Upper lobe of left lung (tissue), 6 donors: Measurements from ENCODE around the gene TARDBP. TPM values are rescaled to one million over a fixed set of nuclear protein-coding genes. Genes with fewer than 3 reads are reported as not detected.
"Not testable (repeated sequence)": the region's sequence is repeated elsewhere in the genome, so short reads cannot be mapped to it uniquely, and the experiment has no call there.

Source experiments
- ATAC-seq, 2 donors: fragments of 200-7000 bp; cut with Tn5 transposase; one replicate each; pipeline ENCODE4 v1.9.1; 2022; ENCODE audit warnings: mild to moderate bottlenecking in 2 of 2, moderate library complexity in 2 of 2; ENCODE audit not compliant: low FRiP score in 2 of 2
- DNase-seq, 2 donors: peaks; one replicate each; pipeline ENCODE4 v3.0.0-alpha.2; 2019 to 2020
- H3K27ac ChIP-seq, 4 donors: fragments of 200-600 bp; sonication (generic); one replicate each; pipeline ENCODE4 v1.5.1; 2016 to 2019
- H3K27me3 ChIP-seq, 4 donors: fragments of 200-600 bp; sonication (generic); one replicate each; pipeline ENCODE4 v1.5.1; 2017 to 2019
- H3K36me3 ChIP-seq, 4 donors: fragments of 200-600 bp; sonication (generic); one replicate each; pipeline ENCODE4 v1.5.1; 2016 to 2019
- H3K4me1 ChIP-seq, 4 donors: fragments of 200-600 bp; sonication (generic); one replicate each; pipeline ENCODE4 v1.5.1; 2018 to 2019
- H3K4me3 ChIP-seq, 4 donors: fragments of 200-600 bp; sonication (generic); one replicate each; pipeline ENCODE4 v1.5.1; 2017 to 2019; ENCODE audit warnings: mild to moderate bottlenecking in 2 of 4, moderate library complexity in 1 of 4
- H3K9me3 ChIP-seq, 4 donors: fragments of 200-600 bp; sonication (generic); one replicate each; pipeline ENCODE4 v1.5.1; 2018 to 2019
- CTCF ChIP-seq, 6 experiments: fragments of 450-650 bp in 4 of 6; fragments of 200-600 bp in 2 of 6; sonication (generic) in 2 of 6; IDR thresholded peaks; one replicate each; pipeline ENCODE4 v1.5.1; 2016 to 2019; ENCODE audit warnings: antibody characterized with exemption in 6 of 6
- EP300 ChIP-seq, 4 donors: sonication (generic); formaldehyde crosslinking; IDR thresholded peaks; one replicate each; pipeline ENCODE4 v1.5.1; 2017; ENCODE audit warnings: antibody characterized with exemption in 4 of 4, control low read depth in 2 of 4
- POLR2A ChIP-seq, 4 donors: fragments of 450-650 bp; IDR thresholded peaks; one replicate each; pipeline ENCODE4 v1.5.1; 2016 to 2017; ENCODE audit warnings: antibody characterized with exemption in 4 of 4, mild to moderate bottlenecking in 2 of 4
- POLR2AphosphoS5 ChIP-seq, 2 donors: sonication (generic); formaldehyde crosslinking; IDR thresholded peaks; one replicate each; pipeline ENCODE4 v1.5.1; 2017; ENCODE audit warnings: antibody characterized with exemption in 2 of 2
- WGBS, 2 donors: methylation state at CpG; one replicate each; pipeline ENCODE4 v1.1.5; 2017 to 2018; 5-methylcytosine and 5-hydroxymethylcytosine counted together
- total RNA-seq, 6 donors: library from RNA; depleted of rRNA in 4 of 6; stranded (reverse); fragments of >200 nt in 4 of 6; gene quantifications; one replicate each; pipeline versions ENCODE4 v1.1.0 to v1.2.1, GENCODE V29; 2016 to 2021
- donor health status: DM: no; HTN: no; CAD: no; lungs with moderate emphysema.
- donor health status: DM: no; HTN: yes; CAD: no; lungs with severe emphysema.

The TARDBP gene
- total RNA-seq, 6 donors from 2014 or later = 108 to 388 (median 138) TPM

GRCh38 chr1:10986525-10986890, 25.9 kb upstream of the TARDBP start:
- Histone ChIP-seq H3K27me3 (no peaks in the 10 kb centered on the region), H3K27ac (no peak overlapping the region), H3K4me3 (no peak overlapping the region), H3K36me3 (no peaks in the 10 kb centered on the region), H3K4me1 (no peaks in the 10 kb centered on the region), H3K9me3 (no peaks in the 10 kb centered on the region)
- 51 to 56% methylated on average over 7 of the region's 7 CpGs for WGBS, 2 donors
- no peak for TF ChIP-seq POLR2A (IDR thresholded peaks at IDR 0.05)
- no peak for TF ChIP-seq CTCF (IDR thresholded peaks at IDR 0.05)
- no peak for DNase-seq
- ATAC-seq = no peak

- no peak for ATAC-seq
- 77 to 86% methylated on average over 4 of the region's 4 CpGs for whole genome bisulfite sequencing, 2 donors
- no peak for TF ChIP-seq POLR2AphosphoS5 (IDR thresholded peaks at IDR 0.05)
- no peak for TF ChIP-seq POLR2A (IDR thresholded peaks at IDR 0.05)
- no peak for TF ChIP-seq EP300 (IDR thresholded peaks at IDR 0.05)
- no peak for TF ChIP-seq CTCF (IDR thresholded peaks at IDR 0.05)
- H3K27me3 ChIP-seq = no peaks in the 10 kb centered on the region
- no peak overlapping the region for H3K27ac ChIP-seq
- H3K4me1 ChIP-seq = no peaks in the 10 kb centered on the region
- no peak for DNase-seq
- no peaks in the 10 kb centered on the region for H3K9me3 ChIP-seq
- no peak overlapping the region for H3K4me3 ChIP-seq
- H3K36me3 ChIP-seq = no peaks in the 10 kb centered on the region
These were observed 24.5 kb upstream of the TARDBP start for GRCh38 chr1:10987840-10988417.

DNA sequence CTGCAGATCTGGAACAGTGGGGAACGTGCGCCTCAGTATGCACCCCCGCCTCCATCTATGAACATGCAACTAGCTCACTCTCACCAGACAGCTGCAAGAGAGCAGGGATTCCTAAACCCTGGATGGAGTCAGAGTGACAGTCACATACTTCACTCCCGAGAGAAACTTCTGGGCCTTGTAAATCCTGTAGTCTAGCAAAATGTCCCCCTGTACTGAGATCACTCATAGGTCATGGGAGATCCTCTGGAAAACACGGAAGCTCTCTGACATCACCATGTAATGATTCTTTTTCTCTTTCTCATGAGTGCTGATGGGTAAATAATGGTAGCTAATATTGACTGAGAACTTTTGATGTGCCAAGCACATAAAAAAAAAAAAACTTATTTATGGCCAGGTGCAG, 23.4 kb upstream of the TARDBP start:
- Histone ChIP-seq H3K36me3 (no peaks in the 10 kb centered on the region), H3K27me3 (no peaks in the 10 kb centered on the region), H3K4me3 (no peak overlapping the region), H3K27ac (no peak overlapping the region), H3K9me3 (no peaks in the 10 kb centered on the region), H3K4me1 (no peaks in the 10 kb centered on the region)
- 87 to 92% methylated on average over 1 to 5 of the region's 5 CpGs for WGBS, 2 donors
- DNase-seq (no peak), ATAC-seq (no peak)
- TF ChIP-seq CTCF (IDR thresholded peaks at IDR 0.05) = no peak
- no peak for TF ChIP-seq EP300 (IDR thresholded peaks at IDR 0.05)
- no peak for TF ChIP-seq POLR2A (IDR thresholded peaks at IDR 0.05)
- TF ChIP-seq POLR2AphosphoS5 (IDR thresholded peaks at IDR 0.05) = no peak

DNA sequence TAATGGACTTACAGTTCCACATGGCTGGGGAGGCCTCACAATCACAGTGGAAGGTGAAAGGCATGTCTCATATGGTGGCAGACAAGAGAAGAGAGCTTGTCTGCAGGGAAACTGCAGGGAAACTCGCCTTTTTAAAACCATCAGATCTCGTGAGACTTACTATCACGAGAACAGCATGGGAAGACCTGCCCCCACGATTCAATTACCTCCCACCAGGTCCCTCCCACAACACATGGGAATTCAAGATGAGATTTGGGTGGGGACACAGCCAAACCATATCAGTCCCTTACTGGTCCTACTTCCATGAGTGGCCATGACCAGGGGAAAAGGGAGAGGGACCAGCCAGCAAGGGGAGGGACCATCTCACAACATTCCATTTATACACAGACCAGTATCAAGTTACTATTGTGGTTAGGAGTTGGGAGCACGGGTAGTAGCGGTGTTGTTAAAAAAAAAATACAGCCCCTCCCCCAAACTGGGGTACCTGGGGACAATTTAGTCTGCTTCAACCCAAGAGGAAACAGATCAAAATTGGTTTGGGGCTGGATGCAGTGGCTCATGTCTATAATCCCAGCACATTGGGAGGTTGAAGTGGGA, 22.4 kb upstream of the TARDBP start:
- ATAC-seq, H3K4me3 ChIP-seq, H3K4me1 ChIP-seq, DNase-seq, H3K9me3 ChIP-seq, H3K27me3 ChIP-seq, H3K27ac ChIP-seq, H3K36me3 ChIP-seq: not testable (repeated sequence)
- 76 to 87% methylated on average over 6 of the region's 6 CpGs for WGBS, 2 donors

- H3K4me1 ChIP-seq = no peaks in the 10 kb centered on the region
- no peaks in the 10 kb centered on the region for H3K9me3 ChIP-seq
- no peaks in the 10 kb centered on the region for H3K36me3 ChIP-seq
- no peak overlapping the region for H3K27ac ChIP-seq
- DNase-seq (peak in 1 of 2 donors; percentile 38), ATAC-seq (no peak)
- H3K27me3 ChIP-seq = no peaks in the 10 kb centered on the region
- 88 to 93% methylated on average over 7 of the region's 7 CpGs for WGBS, 2 donors
- H3K4me3 ChIP-seq = no peak overlapping the region
- TF ChIP-seq POLR2AphosphoS5 (IDR thresholded peaks at IDR 0.05) = no peak
- no peak for TF ChIP-seq CTCF (IDR thresholded peaks at IDR 0.05)
- no peak for TF ChIP-seq EP300 (IDR thresholded peaks at IDR 0.05)
- TF ChIP-seq POLR2A (IDR thresholded peaks at IDR 0.05) = no peak
These were observed 21.6 kb upstream of the TARDBP start for GRCh38 chr1:10990828-10991227.

DNA sequence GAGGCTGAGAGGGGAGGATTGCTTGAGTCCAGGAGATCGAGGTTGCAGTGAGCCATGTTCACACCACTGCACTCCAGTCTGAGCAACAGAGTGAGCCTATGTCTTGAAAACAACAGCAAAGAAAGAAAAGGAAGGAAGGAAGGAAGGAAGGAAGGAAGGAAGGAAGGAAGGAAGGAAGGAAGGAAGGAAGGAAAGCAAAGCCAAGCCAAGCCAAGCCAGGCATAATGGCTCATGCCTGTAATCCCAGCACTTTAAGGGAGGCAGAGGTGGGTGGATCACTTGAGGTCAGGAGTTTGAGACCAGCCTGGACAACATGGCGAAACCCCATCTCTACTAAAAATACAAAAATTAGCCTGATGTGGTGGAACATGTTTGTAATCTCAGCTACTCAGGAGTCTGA, 20.4 kb upstream of the TARDBP start:
- not testable (repeated sequence) for ATAC-seq, H3K9me3 ChIP-seq, DNase-seq, H3K27me3 ChIP-seq, H3K27ac ChIP-seq, H3K4me3 ChIP-seq, H3K4me1 ChIP-seq, H3K36me3 ChIP-seq
- 85 to 89% methylated on average over 2 of the region's 2 CpGs for WGBS, 2 donors
